Measurements from ENCODE around the gene ARL13A. TPM values are rescaled to one million over a fixed set of nuclear protein-coding genes. Genes with fewer than 3 reads are reported as not detected.

The ARL13A gene
- total RNA-seq, 6 experiments from 2014 or later = not detected

DNA sequence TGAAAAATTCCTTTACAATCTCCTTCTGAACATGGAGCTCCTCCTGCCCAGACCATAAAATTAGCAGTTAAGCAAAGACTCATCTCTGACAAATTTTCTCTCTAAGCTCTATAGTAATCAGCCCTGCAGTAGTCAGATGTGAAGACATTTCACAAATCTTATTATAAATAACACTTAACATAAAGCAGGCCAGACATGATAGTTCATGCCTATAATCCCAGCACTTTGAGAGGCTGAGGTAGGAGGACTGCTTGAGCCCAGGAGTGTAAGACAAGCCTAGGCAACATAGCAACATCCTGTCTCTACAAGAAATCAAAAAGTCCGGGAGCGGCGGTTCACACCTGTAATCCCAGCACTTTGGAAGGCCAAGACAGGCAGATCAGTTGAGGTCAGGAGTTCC is 52.5 kb downstream of the ARL13A start:
- DNase-seq = no peak
- Mint-ChIP-seq H3K27me3 (ENCODE audit: insufficient read depth) (no peaks in the 10 kb centered on the region), H3K4me1 (ENCODE audit: low read depth) (peaks cover 8% of the 10 kb centered on the region), H3K4me3 (no peak overlapping the region), H3K27ac (no peak overlapping the region), H3K36me3 (ENCODE audit: low read depth) (peaks cover 11% of the 10 kb centered on the region; the same call in 1 of the 2 replicates), H3K9me3 (no peaks in the 10 kb centered on the region)
- TF ChIP-seq, protein P1, sequence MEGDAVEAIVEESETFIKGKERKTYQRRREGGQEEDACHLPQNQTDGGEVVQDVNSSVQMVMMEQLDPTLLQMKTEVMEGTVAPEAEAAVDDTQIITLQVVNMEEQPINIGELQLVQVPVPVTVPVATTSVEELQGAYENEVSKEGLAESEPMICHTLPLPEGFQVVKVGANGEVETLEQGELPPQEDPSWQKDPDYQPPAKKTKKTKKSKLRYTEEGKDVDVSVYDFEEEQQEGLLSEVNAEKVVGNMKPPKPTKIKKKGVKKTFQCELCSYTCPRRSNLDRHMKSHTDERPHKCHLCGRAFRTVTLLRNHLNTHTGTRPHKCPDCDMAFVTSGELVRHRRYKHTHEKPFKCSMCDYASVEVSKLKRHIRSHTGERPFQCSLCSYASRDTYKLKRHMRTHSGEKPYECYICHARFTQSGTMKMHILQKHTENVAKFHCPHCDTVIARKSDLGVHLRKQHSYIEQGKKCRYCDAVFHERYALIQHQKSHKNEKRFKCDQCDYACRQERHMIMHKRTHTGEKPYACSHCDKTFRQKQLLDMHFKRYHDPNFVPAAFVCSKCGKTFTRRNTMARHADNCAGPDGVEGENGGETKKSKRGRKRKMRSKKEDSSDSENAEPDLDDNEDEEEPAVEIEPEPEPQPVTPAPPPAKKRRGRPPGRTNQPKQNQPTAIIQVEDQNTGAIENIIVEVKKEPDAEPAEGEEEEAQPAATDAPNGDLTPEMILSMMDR (IDR thresholded peaks at IDR 0.05) = no peak

DNA sequence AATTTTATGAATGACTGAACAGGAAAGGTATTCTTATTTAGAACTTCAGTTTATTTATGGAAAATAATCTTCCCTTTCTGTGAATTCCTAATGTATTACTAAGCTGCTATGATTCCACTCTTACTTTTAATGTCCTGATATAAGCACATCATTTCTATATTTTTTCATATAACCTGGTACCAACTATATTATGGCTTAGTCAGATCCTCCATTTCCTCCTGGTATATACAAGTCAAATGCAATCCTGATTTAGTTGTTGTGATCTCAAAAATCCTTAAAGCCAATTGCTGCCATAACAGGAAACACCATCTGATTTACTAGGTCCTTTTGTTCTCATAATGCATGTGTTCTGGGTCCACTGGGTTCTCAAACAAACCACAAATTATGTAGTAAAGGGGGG is 55.6 kb downstream of the ARL13A start:
- H3K36me3 Mint-ChIP-seq (ENCODE audit: low read depth) = peaks cover 18% of the 10 kb centered on the region
- TF ChIP-seq, protein P1 (IDR thresholded peaks at IDR 0.05) = no peak
- peaks cover 8% of the 10 kb centered on the region for H3K4me1 Mint-ChIP-seq (ENCODE audit: low read depth)
- DNase-seq = no peak
- peak overlapping the region; percentile 51 for H3K27ac Mint-ChIP-seq
- no peak overlapping the region for H3K4me3 Mint-ChIP-seq
- H3K27me3 Mint-ChIP-seq (ENCODE audit: insufficient read depth) = no peaks in the 10 kb centered on the region
- H3K9me3 Mint-ChIP-seq = no peaks in the 10 kb centered on the region

DNA sequence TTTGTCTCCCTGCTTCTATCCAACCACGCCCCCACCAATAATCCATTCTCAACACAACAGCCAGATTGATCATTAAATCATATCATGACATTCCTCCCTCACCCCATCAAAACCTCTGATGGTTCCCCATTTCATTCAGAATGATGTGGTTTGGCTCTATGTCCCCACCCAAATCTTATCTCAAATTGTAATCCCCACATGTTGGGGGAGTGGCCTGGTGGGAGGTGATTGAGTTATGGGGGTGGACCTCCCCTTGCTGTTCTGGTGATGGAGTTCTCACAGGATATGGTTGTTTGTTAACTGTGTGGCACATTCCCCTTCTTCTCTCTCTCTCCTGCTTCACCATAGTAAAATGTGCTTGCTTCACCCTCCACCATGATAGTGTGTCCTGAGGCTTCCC is 59.1 kb downstream of the ARL13A start:
- H3K4me1 Mint-ChIP-seq (ENCODE audit: low read depth) = peaks cover 8% of the 10 kb centered on the region
- TF ChIP-seq, protein P1 (IDR thresholded peaks at IDR 0.05) = no peak
- DNase-seq = no peak
- H3K27ac Mint-ChIP-seq = no peak overlapping the region
- H3K27me3 Mint-ChIP-seq (ENCODE audit: insufficient read depth) = no peaks in the 10 kb centered on the region
- no peaks in the 10 kb centered on the region for H3K9me3 Mint-ChIP-seq
- H3K36me3 Mint-ChIP-seq (ENCODE audit: low read depth) = peaks cover 14% of the 10 kb centered on the region
- H3K4me3 Mint-ChIP-seq = no peak overlapping the region

DNA sequence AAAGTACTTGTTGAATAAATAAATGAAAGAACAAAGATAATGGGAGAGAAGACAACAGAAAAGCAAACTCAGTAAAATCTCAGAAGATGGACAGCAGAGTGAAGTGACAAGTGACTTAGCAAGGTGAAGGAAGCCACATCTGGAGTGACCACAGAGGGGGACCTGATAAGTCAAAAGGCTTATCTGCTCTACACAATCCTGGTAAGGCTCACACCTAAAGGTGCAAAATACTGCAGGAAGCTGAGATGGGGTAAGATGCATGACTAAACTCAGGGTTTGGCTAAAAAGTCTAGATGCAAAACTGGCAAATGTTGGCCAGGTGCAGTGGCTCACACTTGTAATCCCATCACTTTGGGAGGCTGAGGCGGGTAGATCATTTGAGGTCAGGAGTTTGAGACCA is 60.2 kb downstream of the ARL13A start:
- H3K27me3 Mint-ChIP-seq (ENCODE audit: insufficient read depth) = no peaks in the 10 kb centered on the region
- no peak overlapping the region for H3K27ac Mint-ChIP-seq
- no peak for DNase-seq
- no peak overlapping the region for H3K4me3 Mint-ChIP-seq
- peaks cover 8% of the 10 kb centered on the region for H3K4me1 Mint-ChIP-seq (ENCODE audit: low read depth)
- no peaks in the 10 kb centered on the region for H3K9me3 Mint-ChIP-seq
- peaks cover 14% of the 10 kb centered on the region for H3K36me3 Mint-ChIP-seq (ENCODE audit: low read depth)
- TF ChIP-seq, protein P1 (IDR thresholded peaks at IDR 0.05) = no peak

DNA sequence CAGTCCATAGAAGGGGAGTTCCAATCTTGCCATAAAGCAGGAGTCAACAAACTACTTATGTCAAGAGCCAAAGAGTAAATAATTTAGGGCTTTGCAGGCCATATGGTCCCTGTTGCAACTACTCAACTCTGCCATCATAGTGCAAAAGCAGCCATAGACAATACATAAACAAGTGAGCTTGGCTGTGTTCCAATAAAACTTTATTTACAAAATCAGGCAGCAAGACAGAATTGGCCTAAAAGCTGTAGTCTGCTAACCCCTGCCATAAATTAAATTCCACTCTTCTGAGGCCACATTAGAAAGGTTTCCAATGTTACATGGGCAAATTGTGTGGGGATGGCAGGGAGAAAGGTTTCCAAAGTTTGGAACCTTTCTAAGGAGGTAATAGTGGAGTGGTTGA is 67.7 kb downstream of the ARL13A start:
- TF ChIP-seq, protein P1 (IDR thresholded peaks at IDR 0.05) = no peak
- H3K4me3 Mint-ChIP-seq = no peak overlapping the region
- H3K27ac Mint-ChIP-seq = no peak overlapping the region
- no peaks in the 10 kb centered on the region for H3K27me3 Mint-ChIP-seq (ENCODE audit: insufficient read depth)
- H3K4me1 Mint-ChIP-seq (ENCODE audit: low read depth) = no peaks in the 10 kb centered on the region
- H3K9me3 Mint-ChIP-seq = no peaks in the 10 kb centered on the region
- H3K36me3 Mint-ChIP-seq (ENCODE audit: low read depth) = peaks cover 12% of the 10 kb centered on the region
- DNase-seq = no peak

DNA sequence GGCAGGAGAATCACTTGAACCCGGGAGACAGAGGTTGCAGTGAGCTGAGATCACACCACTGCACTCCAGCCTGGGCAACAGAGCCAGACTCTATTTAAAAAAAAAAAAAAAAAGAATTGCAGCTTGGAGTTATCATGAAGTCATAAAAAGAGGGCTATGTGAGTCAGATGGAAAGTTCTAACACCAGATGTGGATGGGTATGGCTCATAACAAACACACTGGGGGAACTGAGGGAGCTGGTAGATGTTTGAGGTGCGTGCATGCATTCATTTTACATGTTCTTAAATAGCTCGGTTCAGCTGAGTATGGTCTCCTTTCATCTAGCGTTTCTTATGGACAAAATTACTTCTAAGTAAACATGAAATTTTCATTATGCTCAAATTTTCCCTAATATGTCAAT is 70.7 kb downstream of the ARL13A start:
- Mint-ChIP-seq H3K36me3 (ENCODE audit: low read depth) (peaks cover 9% of the 10 kb centered on the region), H3K4me3 (no peak overlapping the region), H3K9me3 (no peaks in the 10 kb centered on the region), H3K4me1 (ENCODE audit: low read depth) (no peaks in the 10 kb centered on the region), H3K27me3 (ENCODE audit: insufficient read depth) (no peaks in the 10 kb centered on the region), H3K27ac (no peak overlapping the region)
- DNase-seq = no peak
- TF ChIP-seq, protein P1 (IDR thresholded peaks at IDR 0.05) = no peak
